B cell (primary cell): ENCODE data around the gene CMC1. TPM values are rescaled to one million over a fixed set of nuclear protein-coding genes. Genes with fewer than 3 reads are reported as not detected.

ENCODE experiments used
- ATAC-seq: fragments of 200-7000 bp; cut with Tn5 transposase; one replicate; pipeline ENCODE4 v1.10.0; 2021; ENCODE audit warnings: low read depth, mild to moderate bottlenecking, moderate number of reproducible peaks, moderate library complexity
- CTCF ChIA-PET: fragments of 350-600 bp; sonication (Branson Sonifier 250); formaldehyde crosslinking; loops from one replicate; lab custom pipeline; 2021; ENCODE audit warnings: antibody characterized with exemption, inconsistent platforms; lab: Charles Lee
- POLR2A ChIA-PET: fragments of 350-600 bp; sonication (Branson Sonifier 250); formaldehyde crosslinking; loops from one replicate; lab custom pipeline; 2021; ENCODE audit warnings: antibody characterized with exemption; lab: Charles Lee
- DNase-seq: peaks from one replicate; pipeline ENCODE4 v3.0.0; 2013
- H2AFZ ChIP-seq: 2 replicates; pipeline ENCODE4 v1.6.1; 2012; ENCODE audit warnings: mild to moderate bottlenecking, low read depth, low read length; ENCODE audit not compliant: insufficient read depth, poor library complexity, severe bottlenecking
- H3K27ac ChIP-seq, 2 donors: 1 replicate in 1 of 2; 2 replicates in 1 of 2; pipeline ENCODE4 v1.5.1; 2012 to 2013; ENCODE audit warnings: low read length in 2 of 2, mild to moderate bottlenecking in 2 of 2, moderate library complexity in 1 of 2
- H3K27me3 ChIP-seq, 4 experiments: fragments of 200-600 bp in 1 of 4; sonication (generic) in 1 of 4; replicated peaks in 1 of 4; 1 replicate in 2 of 4; 2 replicates in 2 of 4; pipeline versions ENCODE4 v1.6.1 to v1.7.0; 2013 to 2016; ENCODE audit warnings: low read length in 3 of 4, mild to moderate bottlenecking in 2 of 4, mixed read lengths in 1 of 4, moderate library complexity in 1 of 4; ENCODE audit not compliant: insufficient read depth in 4 of 4, control insufficient read depth in 3 of 4; ENCODE audit errors: control extremely low read depth in 1 of 4
- H3K36me3 ChIP-seq, 2 experiments: replicated peaks in 1 of 2; 1 replicate in 1 of 2; 2 replicates in 1 of 2; pipeline versions ENCODE4 v1.6.1 to v1.7.1; 2013; ENCODE audit warnings: low read length in 1 of 2; ENCODE audit not compliant: insufficient read depth in 2 of 2, control insufficient read depth in 1 of 2; ENCODE audit errors: control extremely low read depth in 1 of 2, extremely low read depth in 1 of 2
- H3K4me1 ChIP-seq, 2 donors: fragments of 200-600 bp in 1 of 2; sonication (generic) in 1 of 2; 1 replicate in 1 of 2; 2 replicates in 1 of 2; pipeline versions ENCODE4 v1.5.1 to v1.6.1; 2013 to 2017; ENCODE audit warnings: low read length in 2 of 2; ENCODE audit not compliant: control insufficient read depth in 2 of 2, insufficient read depth in 2 of 2
- H3K4me2 ChIP-seq: replicated peaks from 2 replicates; pipeline ENCODE3; 2012; ENCODE audit warnings: mild to moderate bottlenecking, low read depth, low read length; ENCODE audit not compliant: poor library complexity, severe bottlenecking
- H3K4me3 ChIP-seq, 5 experiments: fragments of 200-600 bp in 1 of 5; sonication (generic) in 1 of 5; 1 replicate in 3 of 5; 2 replicates in 2 of 5; pipeline versions ENCODE4 v1.5.1 to v1.7.0; 2011 to 2016; ENCODE audit warnings: low read length in 4 of 5, mild to moderate bottlenecking in 4 of 5, low read depth in 2 of 5, control low read depth in 1 of 5, moderate library complexity in 1 of 5; ENCODE audit not compliant: insufficient read depth in 1 of 5; ENCODE audit errors: control extremely low read depth in 1 of 5, extremely low read depth in 1 of 5
- H3K79me2 ChIP-seq: fragments of 200-600 bp; sonication (generic); one replicate; pipeline ENCODE4 v1.6.0; 2016; ENCODE audit warnings: low read length; ENCODE audit not compliant: control insufficient read depth, insufficient read depth
- H3K9ac ChIP-seq: fragments of 200-600 bp; sonication (generic); 2 replicates; pipeline ENCODE4 v1.6.1; 2017; ENCODE audit warnings: mild to moderate bottlenecking, low read length, moderate library complexity
- H3K9me3 ChIP-seq, 3 donors: one replicate each; pipeline versions ENCODE4 v1.6.1 to v1.7.1; 2013; ENCODE audit warnings: low read length in 2 of 3; ENCODE audit not compliant: control insufficient read depth in 2 of 3, insufficient read depth in 1 of 3; ENCODE audit errors: control extremely low read depth in 1 of 3
- H4K20me1 ChIP-seq: 2 replicates; pipeline ENCODE4 v1.6.0; 2012; ENCODE audit warnings: mild to moderate bottlenecking, low read length; ENCODE audit not compliant: insufficient read depth, control insufficient read depth, poor library complexity, severe bottlenecking
- H3K27ac Mint-ChIP-seq: one replicate; pipeline ENCODE4 v1.8.0; 2021; ENCODE audit warnings: mixed read lengths
- H3K27me3 Mint-ChIP-seq: one replicate; pipeline ENCODE4 v1.8.0; 2021; ENCODE audit warnings: mixed read lengths
- H3K4me1 Mint-ChIP-seq: one replicate; pipeline ENCODE4 v1.8.0; 2021; ENCODE audit warnings: mixed read lengths
- H3K4me3 Mint-ChIP-seq: one replicate; pipeline ENCODE4 v1.8.0; 2021; ENCODE audit warnings: mixed read lengths
- H3K9me3 Mint-ChIP-seq: one replicate; pipeline ENCODE4 v1.8.0; 2022; ENCODE audit warnings: mixed read lengths; ENCODE audit not compliant: insufficient read depth
- EZH2 ChIP-seq: IDR thresholded peaks from 2 replicates; pipeline ENCODE4 v1.6.1; 2012; ENCODE audit warnings: borderline replicate concordance, low read depth, mild to moderate bottlenecking, moderate library complexity, low read length; ENCODE audit not compliant: insufficient read depth, poor library complexity, severe bottlenecking
- WGBS: methylation state at CpG from one replicate; pipeline ENCODE4 v1.1.5; 2013; ENCODE audit warnings: missing lambda C conversion rate; ENCODE audit not compliant: insufficient coverage; 5-methylcytosine and 5-hydroxymethylcytosine counted together
- intact Hi-C: fragments of 100-400 bp; cut with micrococcal nuclease; formaldehyde crosslinking; loops from one replicate; pipeline ENCODE4 v1.10.0; 2022
- polyA plus RNA-seq: library from polyadenylated mRNA; depleted of rRNA; stranded (reverse); fragments of >200 nt; gene quantifications from 2 replicates; pipeline ENCODE4 v1.2.3, GENCODE V29; 2012
- total RNA-seq, 2 donors: library from RNA; stranded (reverse); fragments of 120-200 nt in 1 of 2; gene quantifications; 1 replicate in 1 of 2; 2 replicates in 1 of 2; pipeline versions ENCODE4 v1.2.3 to v1.2.4, GENCODE V29; 2013 to 2022
- TF ChIP-seq, protein P1 (sequence below): fragments of 200-600 bp; IDR thresholded peaks from one replicate; pipeline ENCODE4 v1.8.0; 2022; ENCODE audit warnings: antibody characterized with exemption, mild to moderate bottlenecking

CMC1 gene
- total and polyA plus RNA-seq, 2 donors (not counting 1 experiment from before 2014, with no cell fraction given), result 6.7 to 14.5 TPM

- POLR2A ChIA-PET, result no interaction called here
- Histone ChIP-seq H3K27me3 (no peaks in the 10 kb centered on the region), H3K79me2 (no peaks in the 10 kb centered on the region), H2AFZ (no peak overlapping the region), H3K9ac (no peak overlapping the region), H3K4me2 (no peak overlapping the region), H3K9me3 (no peaks in the 10 kb centered on the region), H4K20me1 (no peaks in the 10 kb centered on the region), H3K27ac (no peak overlapping the region), H3K36me3 (peaks cover 0 to 3% of the 10 kb centered on the region in 2 experiments), H3K4me1 (peaks cover 0 to 2% of the 10 kb centered on the region in 2 donors), H3K4me3 (no peak overlapping the region)
- no peak for DNase-seq
- H3K9me3 Mint-ChIP-seq, result no peaks in the 10 kb centered on the region
- ATAC-seq, result no peak
- no peaks in the 10 kb centered on the region for H3K27me3 Mint-ChIP-seq
- H3K4me1 Mint-ChIP-seq, result peaks cover 2% of the 10 kb centered on the region
- intact Hi-C loops, result no loop called here
- CTCF ChIA-PET, result no interaction called here
- no peak overlapping the region for H3K4me3 Mint-ChIP-seq
- TF ChIP-seq EZH2, result no peak
- TF ChIP-seq, protein P1, sequence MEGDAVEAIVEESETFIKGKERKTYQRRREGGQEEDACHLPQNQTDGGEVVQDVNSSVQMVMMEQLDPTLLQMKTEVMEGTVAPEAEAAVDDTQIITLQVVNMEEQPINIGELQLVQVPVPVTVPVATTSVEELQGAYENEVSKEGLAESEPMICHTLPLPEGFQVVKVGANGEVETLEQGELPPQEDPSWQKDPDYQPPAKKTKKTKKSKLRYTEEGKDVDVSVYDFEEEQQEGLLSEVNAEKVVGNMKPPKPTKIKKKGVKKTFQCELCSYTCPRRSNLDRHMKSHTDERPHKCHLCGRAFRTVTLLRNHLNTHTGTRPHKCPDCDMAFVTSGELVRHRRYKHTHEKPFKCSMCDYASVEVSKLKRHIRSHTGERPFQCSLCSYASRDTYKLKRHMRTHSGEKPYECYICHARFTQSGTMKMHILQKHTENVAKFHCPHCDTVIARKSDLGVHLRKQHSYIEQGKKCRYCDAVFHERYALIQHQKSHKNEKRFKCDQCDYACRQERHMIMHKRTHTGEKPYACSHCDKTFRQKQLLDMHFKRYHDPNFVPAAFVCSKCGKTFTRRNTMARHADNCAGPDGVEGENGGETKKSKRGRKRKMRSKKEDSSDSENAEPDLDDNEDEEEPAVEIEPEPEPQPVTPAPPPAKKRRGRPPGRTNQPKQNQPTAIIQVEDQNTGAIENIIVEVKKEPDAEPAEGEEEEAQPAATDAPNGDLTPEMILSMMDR, result no peak
- H3K27ac Mint-ChIP-seq, result no peak overlapping the region
Measured at GRCh38 chr3:28291577-28291976, 50.2 kb downstream of the CMC1 start.

- Mint-ChIP-seq H3K9me3 (no peaks in the 10 kb centered on the region), H3K4me3 (no peak overlapping the region), H3K4me1 (peaks cover 2% of the 10 kb centered on the region), H3K27me3 (no peaks in the 10 kb centered on the region), H3K27ac (no peak overlapping the region)
- Histone ChIP-seq H3K4me1 (peaks cover 0 to 2% of the 10 kb centered on the region in 2 donors), H3K9ac (no peak overlapping the region), H3K27ac (no peak overlapping the region), H4K20me1 (no peaks in the 10 kb centered on the region), H3K4me2 (no peak overlapping the region), H3K27me3 (no peaks in the 10 kb centered on the region), H3K36me3 (peaks cover 0 to 3% of the 10 kb centered on the region in 2 experiments), H3K9me3 (no peaks in the 10 kb centered on the region), H2AFZ (no peak overlapping the region), H3K79me2 (no peaks in the 10 kb centered on the region), H3K4me3 (no peak overlapping the region)
- ATAC-seq (no peak), DNase-seq (no peak)
- ChIA-PET POLR2A (no interaction called here), CTCF (interaction anchor here (1.3 kb wide), 1 partner anchor 36 kb away, joined by 3 read pairs; no protein-coding TSS in a partner anchor)
- TF ChIP-seq EZH2, result no peak
- TF ChIP-seq, protein P1, result no peak
- intact Hi-C loops, result no loop called here
- WGBS, result no CpG with 5 or more reads among the region's 4 CpGs
Measured at GRCh38 chr3:28292622-28293021, 51.2 kb downstream of the CMC1 start.
